Neural progenitor cell (in vitro differentiated cells): ENCODE data around the gene GBX2.

Source experiments
- CTCF ChIP-seq: fragments of 200-600 bp; sonication (generic); IDR thresholded peaks from 2 replicates; pipeline ENCODE4 v1.5.1; 2017; ENCODE audit warnings: antibody characterized with exemption, mild to moderate bottlenecking
- EZH2 ChIP-seq: fragments of 200-600 bp; sonication (generic); IDR thresholded peaks from 2 replicates; pipeline ENCODE4 v1.6.1; 2017; ENCODE audit warnings: antibody characterized with exemption, mild to moderate bottlenecking, moderate library complexity
- EZH2phosphoT487 ChIP-seq: fragments of 200-600 bp; sonication (generic); IDR thresholded peaks from 2 replicates; pipeline ENCODE4 v1.6.1; 2017; ENCODE audit warnings: antibody characterized with exemption

GRCh38 chr2:236117861-236118269 lies 50.3 kb downstream of the GBX2 start:
- no peak for TF ChIP-seq CTCF
- TF ChIP-seq EZH2: no peak
- TF ChIP-seq EZH2phosphoT487: peak; percentile 52
